HG03095 (cell line): Measurements from ENCODE around the gene CEP89.
"Not testable (repeated sequence)": the region's sequence is repeated elsewhere in the genome, so short reads cannot be mapped to it uniquely, and the experiment has no call there.

ENCODE experiments used
- ATAC-seq: cut with Tn5 transposase; IDR thresholded peaks from one replicate; pipeline ENCODE4 v1.9.1; 2021; ENCODE audit warnings: moderate library complexity; ENCODE audit not compliant: unreplicated experiment

CEP89 gene

GRCh38 chr19:32872391-32872790, 99.4 kb downstream of the CEP89 start:
- ATAC-seq, result no peak

- ATAC-seq, result no peak
Observed at GRCh38 chr19:32870981-32871451, 100.7 kb downstream of the CEP89 start.

DNA sequence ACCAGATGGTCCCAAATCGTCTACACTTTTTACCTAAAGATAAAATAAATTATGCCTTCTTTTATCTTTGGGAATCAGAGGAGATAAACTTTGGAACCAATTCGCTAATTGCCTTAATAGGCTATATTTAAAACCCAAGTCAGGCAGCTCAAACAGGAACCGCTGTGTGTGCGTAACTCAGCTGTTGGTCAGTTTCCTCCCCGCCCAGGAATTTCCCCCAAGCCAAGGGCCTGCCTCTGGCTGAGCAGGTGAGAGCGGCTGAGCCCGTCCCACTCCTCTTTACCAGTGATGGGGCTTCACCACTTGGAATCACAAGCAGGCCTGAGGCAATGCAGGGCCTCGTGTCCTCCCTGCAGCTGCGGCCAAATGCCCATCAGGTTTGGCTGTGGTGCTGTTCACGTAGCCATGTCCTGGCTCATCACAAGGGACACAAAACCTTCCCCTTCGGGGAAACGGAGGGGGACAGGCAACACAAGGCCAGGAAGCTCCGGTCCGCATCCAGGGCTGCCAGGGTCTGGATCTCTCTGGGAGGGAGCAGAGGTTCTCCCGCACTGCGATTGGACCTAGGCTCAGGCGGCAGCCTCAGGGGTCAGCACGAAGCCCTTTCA, 101.7 kb downstream of the CEP89 start:
- no peak for ATAC-seq

GRCh38 chr19:32869369-32869965, 102.3 kb downstream of the CEP89 start, which contains the start of gene SLC7A9:
Gene SLC7A9, minus strand, starts transcription at chr19:32869767. Its CDS starts 1,233 bp downstream, at chr19:32868534.
- no peak for ATAC-seq

GRCh38 chr19:32868206-32868950, 103.4 kb downstream of the CEP89 start:
- no peak for ATAC-seq

GRCh38 chr19:32867436-32867835, 104.3 kb downstream of the CEP89 start:
- not testable (repeated sequence) for ATAC-seq

GRCh38 chr19:32866564-32867265, 105.0 kb downstream of the CEP89 start:
- ATAC-seq, result no peak

DNA sequence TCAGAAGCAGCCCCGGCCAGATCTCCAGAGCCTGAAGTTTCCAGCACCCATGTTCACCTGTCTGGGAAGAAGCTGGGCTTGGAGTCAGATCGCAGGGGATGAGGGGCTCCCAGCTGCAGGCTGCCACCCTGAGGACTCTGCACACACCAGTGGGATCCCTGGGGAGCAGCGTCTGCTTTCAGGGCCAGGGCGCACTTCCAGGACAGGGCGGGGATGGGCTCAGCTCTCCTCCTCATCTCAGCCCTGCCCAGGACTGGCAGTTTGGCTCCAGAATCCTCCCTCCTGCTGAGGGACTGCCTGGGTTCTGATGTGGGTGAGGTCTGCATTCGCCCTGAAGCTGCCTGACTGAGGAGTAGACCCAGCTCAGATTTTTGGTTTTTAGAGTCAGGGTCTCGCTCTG, 105.7 kb downstream of the CEP89 start:
- ATAC-seq, result no peak

DNA sequence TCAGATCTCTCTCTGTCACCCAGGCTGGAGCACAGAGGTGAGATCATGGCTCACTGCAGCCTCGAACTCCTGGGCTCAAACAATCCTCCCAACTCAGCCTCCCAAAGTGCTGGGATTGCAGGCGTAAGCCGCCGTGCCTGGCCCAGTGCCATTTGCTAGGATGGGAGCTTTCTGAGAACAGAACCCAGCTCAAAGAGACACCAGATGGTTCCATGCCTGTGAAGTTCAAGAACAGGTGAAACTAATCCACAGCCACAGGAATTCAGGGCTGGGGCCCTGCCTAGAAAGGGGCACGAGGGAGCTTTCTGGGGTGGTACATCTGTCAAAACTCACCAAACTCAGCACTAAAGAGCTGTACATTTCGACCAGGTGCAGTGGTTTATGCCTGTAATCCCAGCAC, 106.4 kb downstream of the CEP89 start:
- no peak for ATAC-seq

DNA sequence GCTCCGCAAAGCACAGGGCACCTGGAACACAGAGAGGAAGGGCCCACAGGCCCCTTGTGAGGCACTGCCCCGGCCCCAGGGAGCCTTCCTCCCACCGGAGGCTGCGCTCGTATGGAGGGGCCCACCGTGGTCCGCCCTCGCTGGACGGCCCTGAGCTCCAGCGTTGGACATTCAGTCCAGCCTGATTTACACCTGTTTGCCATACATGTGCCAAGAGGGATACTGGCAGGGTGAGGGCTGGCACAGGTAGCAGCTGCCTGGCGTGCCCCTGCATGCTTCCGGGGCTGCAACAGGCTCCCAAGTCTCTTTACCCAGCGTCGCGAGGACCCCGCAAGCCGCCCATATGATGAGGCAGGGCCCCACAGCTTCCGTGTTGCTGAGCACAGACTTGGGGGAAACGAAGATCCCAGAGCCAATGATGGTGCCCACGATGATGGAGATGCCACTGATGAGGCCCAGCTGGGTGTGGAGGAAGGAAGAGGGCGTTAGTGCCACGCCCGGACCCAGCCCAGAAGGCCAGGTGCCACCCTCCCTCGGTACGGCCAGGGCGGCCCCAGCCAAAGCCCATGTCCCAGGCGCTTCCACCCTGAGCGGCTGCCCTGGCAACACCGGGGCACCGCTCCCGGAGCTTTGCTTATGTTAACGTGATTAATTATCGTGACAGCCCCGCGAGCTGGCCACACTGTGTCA, 107.3 kb downstream of the CEP89 start:
- ATAC-seq, result no peak

DNA sequence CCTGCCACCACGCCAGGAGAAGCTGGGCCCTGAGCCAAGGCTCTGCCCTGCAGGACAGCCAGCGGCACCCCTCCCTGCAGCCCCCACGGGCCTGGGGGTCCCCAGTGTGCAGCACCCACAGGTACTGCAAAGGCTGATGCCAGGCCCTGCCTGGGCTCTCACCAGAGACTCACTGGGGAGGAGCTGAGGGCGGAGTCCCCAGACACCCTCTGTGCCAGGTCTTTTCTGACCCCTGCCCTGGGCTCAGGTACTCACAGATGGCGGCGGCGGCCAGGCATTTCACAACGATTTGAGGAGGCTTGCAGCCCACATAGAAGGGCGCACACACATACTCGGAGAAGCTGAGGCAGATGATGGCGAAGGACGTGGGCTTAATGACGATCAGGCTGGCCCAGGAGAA, 107.9 kb downstream of the CEP89 start:
- ATAC-seq, result no peak

GRCh38 chr19:32863301-32863700, 108.5 kb downstream of the CEP89 start:
- no peak for ATAC-seq

DNA sequence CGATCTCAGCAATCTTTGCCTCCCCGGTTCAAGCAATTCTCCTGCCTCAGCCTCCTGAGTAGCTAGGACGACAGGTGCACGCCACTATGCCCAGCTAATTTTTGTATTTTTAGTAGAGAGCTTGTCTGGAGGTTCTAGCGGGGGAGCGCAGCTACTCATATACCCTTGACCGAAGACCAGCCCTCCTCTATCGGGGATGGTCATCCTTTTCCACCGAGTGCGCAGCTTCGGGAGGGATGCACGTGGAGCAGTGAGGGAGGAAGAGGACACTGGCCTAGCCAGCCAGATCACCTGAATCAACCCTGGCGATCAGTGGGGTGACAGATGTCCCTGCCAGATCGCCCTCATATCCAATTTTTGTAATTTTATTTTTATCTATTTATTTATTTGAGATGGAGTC, 109.0 kb downstream of the CEP89 start:
- no peak for ATAC-seq

DNA sequence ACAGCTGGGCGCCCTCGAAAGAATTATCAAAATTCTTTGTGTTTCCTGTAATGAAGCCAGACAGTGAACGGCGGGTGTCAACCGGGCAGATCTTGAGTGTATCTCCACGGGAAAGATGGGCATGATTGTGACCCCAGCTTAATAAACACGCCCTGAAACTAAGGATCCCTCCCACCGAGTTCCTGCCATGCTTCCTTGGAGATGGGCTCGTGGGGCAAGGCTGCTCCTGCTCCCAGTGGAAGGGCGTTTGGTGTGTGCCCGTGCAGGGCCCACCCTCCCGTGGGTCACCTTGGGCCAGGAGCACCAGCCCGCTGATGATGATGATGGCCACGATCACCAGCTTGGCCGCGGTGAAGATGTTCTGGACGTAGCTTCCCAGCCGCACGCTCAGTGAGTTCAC, 109.6 kb downstream of the CEP89 start:
- ATAC-seq, result no peak

DNA sequence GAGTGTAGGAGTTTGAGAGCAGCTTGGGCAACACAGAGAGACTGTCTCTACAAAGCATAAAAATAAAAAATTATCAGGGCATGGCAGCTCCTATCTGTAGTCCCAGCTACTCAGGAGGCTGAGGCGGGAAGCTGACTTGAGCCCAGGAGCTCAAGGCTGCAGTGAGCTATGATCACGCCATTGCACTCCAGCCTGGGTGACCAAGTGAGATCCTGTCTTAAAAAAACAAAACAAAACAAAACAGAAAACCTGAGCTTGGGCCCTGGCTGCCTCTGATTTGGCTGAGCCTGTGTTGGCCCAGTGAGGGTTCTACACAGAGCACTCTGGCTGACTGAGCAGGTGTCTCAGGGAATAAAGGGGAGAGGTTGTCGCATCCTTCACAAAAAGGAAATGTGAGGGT, 110.2 kb downstream of the CEP89 start:
- ATAC-seq, result no peak

DNA sequence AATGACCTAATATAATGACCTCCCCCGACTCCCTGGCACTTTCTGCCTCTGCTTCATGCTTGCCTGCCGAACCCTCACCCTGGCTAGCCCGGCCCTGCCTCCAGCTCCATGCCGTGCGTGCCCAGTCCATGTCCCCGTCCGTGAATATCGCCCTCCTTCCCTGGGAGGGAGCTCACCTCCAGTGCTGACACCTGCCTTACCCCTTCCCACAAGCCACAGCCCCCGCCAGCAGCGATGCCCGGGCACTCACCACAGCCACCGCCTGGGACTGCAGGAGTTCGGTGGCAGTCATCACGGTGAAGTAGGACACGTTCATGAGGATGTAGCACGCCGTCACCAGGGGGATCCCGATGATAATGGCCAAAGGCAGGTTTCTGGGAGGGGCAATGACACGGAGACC, 112.2 kb downstream of the CEP89 start:
- no peak for ATAC-seq

- no peak for ATAC-seq
Observed at GRCh38 chr19:32858559-32858958, 113.2 kb downstream of the CEP89 start.

DNA sequence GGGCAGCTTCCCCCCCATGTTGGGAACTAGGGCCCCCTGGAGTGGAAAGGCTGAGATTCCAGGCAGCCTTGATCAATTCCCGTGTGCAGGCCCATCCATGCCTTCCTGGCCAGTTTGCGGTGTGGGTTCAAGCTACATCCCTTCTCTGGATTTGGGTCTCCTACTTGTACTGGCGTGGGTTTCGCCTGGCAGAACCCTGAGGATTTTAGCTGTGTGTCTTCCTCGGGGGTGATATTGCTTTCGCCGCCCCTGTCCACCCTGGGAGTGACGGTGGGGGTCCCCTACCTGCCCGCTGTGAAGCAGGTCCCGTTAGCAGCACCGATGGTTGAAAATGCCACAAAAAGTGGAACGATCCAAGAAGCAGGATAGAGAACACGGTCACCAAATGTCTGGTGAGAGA, 113.6 kb downstream of the CEP89 start:
- ATAC-seq, result no peak

DNA sequence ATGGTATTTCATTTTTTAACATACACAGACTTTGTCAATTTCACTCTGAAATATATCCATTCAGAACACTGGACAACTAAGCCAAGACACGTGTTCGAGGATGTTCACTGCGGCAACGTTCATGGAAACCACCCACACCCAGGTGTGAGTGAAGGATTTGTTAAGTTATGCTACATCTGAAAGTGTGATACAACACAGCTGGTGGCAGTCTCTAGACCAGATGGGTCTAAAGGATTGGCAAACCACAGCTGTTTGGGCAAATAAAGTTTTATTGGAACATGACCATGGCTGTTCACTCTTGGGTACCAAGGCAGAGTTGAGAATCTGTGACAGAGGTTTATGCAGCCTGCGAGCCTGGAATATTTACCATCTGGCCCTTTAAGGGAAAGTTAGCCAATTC, 114.2 kb downstream of the CEP89 start:
- ATAC-seq, result no peak

DNA sequence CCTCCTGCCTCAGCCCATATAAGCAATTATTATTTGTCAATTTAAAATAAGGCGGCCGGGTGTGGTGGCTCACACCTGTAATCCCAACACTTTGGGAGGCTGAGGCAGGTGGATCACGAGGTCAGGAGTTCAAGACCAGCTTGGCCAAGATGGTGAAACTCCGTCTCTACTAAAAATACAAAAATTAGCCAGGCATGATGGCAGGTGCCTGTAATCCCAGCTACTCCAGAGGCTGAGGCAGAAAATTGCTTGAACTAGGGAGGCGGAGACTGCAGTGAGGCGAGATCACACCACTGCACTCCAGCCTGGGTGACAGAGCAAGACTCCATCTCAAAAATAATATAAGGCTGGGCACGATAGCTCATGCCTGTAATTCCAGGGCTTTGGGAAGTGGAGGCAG, 114.9 kb downstream of the CEP89 start:
- not testable (repeated sequence) for ATAC-seq

GRCh38 chr19:32852216-32852615, 119.5 kb downstream of the CEP89 start:
- no peak for ATAC-seq
